NCI-H146 (cell line): ENCODE data around the gene SCNM1.
A peak's percentile ranks its signal among the peaks of the same experiment; 100 is the strongest.
"Not testable (repeated sequence)": the region's sequence is repeated elsewhere in the genome, so short reads cannot be mapped to it uniquely, and the experiment has no call there.

Experiments
- DNase-seq: peaks from one replicate; lab custom pipeline; 2025; lab: John Stamatoyannopoulos, UW

Gene SCNM1

DNA sequence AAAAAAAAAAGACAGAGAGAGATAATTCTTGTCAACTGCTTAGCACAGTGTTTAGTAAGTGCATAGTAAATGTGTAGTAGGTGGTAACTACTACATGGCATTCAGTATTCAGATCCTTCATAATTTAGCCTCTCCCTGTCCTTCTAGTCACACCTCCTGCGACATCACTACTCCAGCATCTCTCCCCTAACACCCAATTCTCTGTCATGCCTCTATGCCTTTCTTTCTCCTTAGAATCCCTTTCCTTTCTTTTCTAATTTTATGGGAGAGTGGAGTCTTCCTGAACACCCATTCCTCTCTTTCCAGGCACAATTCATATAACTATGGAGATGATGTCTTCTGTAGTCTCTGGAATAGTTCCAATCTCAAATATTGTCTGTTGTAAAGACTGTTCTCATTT lies 27.9 kb downstream of the SCNM1 start:
- no peak for DNase-seq

DNA sequence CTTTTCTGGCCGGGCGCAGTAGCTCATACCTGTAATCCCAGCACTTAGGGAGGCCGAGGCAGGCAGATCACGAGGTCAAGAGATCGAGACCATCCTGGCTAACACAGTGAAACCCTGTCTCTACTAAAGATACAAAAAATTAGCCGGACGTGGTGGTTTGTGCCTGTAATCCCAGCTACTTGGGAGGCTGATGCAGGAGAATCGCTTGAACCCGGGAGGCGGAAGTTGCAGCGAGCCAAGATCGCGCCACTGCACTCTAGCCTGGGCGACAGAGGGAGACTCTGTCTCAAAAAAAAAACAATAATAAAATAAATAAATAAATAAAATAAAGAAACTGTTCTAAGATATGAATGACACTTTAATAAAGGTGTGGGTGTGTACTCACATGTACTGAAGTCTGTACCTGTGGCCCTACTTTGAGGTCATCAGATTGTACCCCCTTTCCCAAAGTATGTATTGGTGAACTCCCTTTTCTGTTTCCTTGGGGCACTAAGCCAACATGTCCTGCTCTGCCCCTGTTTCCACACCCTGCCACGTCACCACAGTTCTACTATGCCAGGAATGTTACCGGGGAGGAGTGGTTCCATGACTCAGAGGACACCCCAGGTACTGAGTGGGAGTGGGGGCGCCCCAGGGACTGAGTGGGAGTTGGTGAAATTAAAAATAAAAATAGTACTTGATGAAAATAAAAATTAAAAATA lies 29.1 kb downstream of the SCNM1 start:
- not testable (repeated sequence) for DNase-seq

- peak; percentile 84 for DNase-seq
Measured at GRCh38 chr1:151196292-151196800, 30.4 kb downstream of the SCNM1 start.

DNA sequence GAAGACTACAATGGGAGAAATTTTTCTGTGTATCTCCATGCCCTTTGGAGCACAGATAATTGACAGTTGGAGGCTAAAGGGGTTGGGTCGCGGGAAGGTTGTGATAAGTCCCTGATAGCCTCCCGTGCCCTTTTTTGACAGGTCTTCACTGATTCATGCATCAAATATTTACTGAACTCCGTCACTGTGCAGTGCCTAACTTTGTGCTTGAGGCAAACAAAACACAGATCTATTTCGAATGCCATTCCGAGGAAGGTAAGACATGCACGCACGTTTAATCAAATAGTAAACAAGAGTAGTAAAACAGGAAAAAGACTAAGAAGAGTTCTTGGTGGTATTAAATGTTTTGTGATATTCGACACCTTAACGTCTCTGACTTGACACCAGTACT lies 31.9 kb downstream of the SCNM1 start:
- peak; percentile 59 for DNase-seq

DNA sequence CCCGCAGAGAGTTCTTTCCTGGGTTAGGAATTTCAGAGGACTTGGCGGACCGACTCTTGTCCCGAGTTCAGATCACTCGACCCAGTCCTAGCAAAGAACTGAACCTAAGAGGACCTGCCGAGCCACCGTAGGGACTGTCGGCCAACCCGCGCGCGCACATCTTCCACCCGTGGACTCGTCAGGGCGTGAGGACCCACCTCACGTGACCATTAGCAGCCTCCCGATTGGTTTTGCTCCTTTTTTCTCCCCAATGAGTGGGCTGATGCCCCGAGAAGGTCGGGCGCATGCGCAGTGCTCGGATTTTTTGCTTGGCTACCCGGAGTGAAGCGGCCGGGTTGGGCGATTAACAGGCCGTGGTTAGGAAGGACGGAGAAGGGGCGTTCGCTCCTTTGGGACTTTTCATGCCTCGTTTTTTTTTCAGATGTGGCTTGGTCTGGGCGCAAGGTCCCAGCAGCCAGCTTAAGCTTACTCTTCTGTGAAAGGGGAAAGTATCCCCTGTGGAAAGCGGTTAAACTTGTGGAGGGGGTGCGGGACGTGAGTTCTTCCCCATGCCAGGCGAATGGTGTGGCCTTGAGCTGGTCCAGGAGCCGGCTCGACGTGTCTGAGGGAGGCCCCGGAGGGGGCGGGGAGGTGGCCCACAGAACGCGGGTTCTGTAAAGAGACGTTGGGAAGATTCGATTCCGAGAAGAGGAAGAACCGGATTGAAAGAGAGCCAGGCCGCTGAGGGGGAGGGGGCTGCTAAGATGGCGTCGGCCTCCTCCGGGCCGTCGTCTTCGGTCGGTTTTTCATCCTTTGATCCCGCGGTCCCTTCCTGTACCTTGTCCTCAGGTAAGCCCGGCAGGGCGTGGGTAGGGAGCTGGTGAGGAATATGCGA lies 32.5 kb downstream of the SCNM1 start, which contains the start of gene PIP5K1A:
PIP5K1A (plus strand) TSS at position 299 of the 874 bp plus-strand sequence; CDS start at position 744, 445 bp downstream.
- peak; percentile 98 for DNase-seq

GRCh38 chr1:151199873-151200581 lies 34.1 kb downstream of the SCNM1 start:
- no peak for DNase-seq

DNA sequence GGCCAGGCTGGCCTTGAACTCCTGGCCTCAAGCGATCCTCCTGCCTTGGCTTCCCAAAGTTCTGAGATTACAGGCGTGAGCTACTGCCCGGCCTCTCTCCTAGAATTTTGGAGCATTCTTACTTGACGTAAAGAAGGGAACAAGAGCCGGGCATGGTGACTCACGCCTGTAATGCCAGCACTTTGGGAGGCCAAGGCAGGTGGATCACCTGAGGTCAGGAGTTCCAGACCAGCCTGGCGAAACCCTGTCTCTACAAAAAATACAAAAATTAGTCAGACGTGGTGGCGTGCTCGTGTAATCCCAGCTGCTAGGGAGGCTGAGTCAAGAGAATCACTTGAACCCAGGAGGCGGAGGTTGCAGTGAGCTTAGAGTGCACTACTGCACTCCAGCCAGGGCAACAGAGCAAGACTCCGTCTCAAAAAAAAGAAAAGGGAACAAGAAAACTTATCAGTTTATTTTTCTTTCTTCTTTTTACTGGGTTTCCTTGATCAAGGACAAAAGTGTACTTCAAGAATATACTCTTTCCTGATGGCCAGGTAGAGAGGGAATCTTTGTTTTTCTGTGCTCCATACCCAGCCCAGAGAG lies 39.5 kb downstream of the SCNM1 start:
- not testable (repeated sequence) for DNase-seq

DNA sequence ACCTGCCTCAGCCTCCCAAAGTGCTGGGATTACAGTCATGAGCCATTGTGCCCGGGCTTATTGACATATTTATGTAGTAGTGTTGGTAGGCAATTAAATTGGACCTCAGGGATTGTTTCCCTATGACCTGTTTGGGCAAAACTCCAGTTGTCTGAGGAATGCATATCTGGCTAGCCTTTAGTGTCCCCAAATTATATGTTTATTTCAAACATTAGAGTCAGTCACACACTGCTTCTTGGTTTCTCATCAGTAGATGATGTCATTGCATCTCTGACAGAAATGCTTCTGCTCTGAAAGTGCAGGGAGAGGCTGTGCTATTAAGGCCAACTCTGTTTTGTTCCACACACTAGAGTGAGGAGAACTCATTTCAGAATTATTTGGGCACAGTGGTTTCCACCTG lies 44.9 kb downstream of the SCNM1 start:
- DNase-seq, result no peak

GRCh38 chr1:151211972-151212705 lies 46.2 kb downstream of the SCNM1 start:
- DNase-seq, result no peak

DNA sequence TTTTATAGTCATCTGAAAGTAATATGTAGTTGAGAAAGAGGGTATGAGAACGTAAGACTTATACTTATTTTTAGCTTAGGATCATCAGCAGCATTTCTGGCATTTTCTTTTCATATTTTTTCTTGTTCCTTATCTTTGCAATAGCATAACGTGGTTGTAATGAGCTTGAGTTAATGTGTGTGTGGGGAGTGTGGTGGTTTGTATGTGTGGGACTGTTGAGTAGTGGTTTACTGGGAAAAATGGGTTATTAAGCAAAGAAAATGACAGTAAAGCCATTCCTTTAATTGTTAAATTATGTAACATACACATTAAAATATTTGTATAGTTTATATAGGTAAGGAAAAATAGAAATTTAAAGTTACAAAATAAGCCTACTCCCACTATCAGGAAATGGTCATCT lies 47.6 kb downstream of the SCNM1 start:
- DNase-seq, result no peak
